Lung (tissue), 12 donors: ENCODE results near the gene MAP2K5. TPM values are rescaled to one million over a fixed set of nuclear protein-coding genes. Genes with fewer than 3 reads are reported as not detected.
"Not testable (repeated sequence)": the region's sequence is repeated elsewhere in the genome, so short reads cannot be mapped to it uniquely, and the experiment has no call there.

Source experiments
- ATAC-seq: fragments of 200-7000 bp; cut with Tn5 transposase; one replicate; pipeline ENCODE4 v1.9.1; 2020; ENCODE audit warnings: moderate number of reproducible peaks; ENCODE audit not compliant: insufficient read depth, low FRiP score
- DNase-seq, 3 donors: peaks; one replicate each; pipeline ENCODE4 v3.0.0-alpha.2; 2013 to 2017
- H3K27ac ChIP-seq, 2 donors: one replicate each; pipeline ENCODE4 v1.5.1; 2013; ENCODE audit warnings: mild to moderate bottlenecking in 2 of 2, moderate library complexity in 2 of 2, control low read depth in 1 of 2, inconsistent platforms in 1 of 2, low read depth in 1 of 2, low read length in 1 of 2
- H3K27me3 ChIP-seq, 3 donors: one replicate each; pipeline ENCODE4 v1.5.1; 2013; ENCODE audit warnings: low read length in 2 of 3; ENCODE audit not compliant: control insufficient read depth in 3 of 3, insufficient read depth in 3 of 3
- H3K36me3 ChIP-seq, 4 donors: one replicate each; pipeline ENCODE4 v1.5.1; 2013; ENCODE audit warnings: low read length in 4 of 4, mild to moderate bottlenecking in 1 of 4, moderate library complexity in 1 of 4; ENCODE audit not compliant: control insufficient read depth in 4 of 4, insufficient read depth in 4 of 4
- H3K4me1 ChIP-seq, 5 donors: one replicate each; pipeline ENCODE4 v1.5.1; 2013; ENCODE audit warnings: low read length in 5 of 5, mild to moderate bottlenecking in 2 of 5, moderate library complexity in 1 of 5; ENCODE audit not compliant: control insufficient read depth in 5 of 5, insufficient read depth in 5 of 5
- H3K4me3 ChIP-seq: one replicate; pipeline ENCODE4 v1.5.1; 2013; ENCODE audit warnings: mild to moderate bottlenecking, control low read depth, moderate library complexity
- H3K9ac ChIP-seq, 2 donors: one replicate each; pipeline ENCODE4 v1.5.1; 2013; ENCODE audit warnings: low read length in 2 of 2, control low read depth in 1 of 2; ENCODE audit not compliant: insufficient read depth in 1 of 2
- H3K9me3 ChIP-seq, 4 donors: one replicate each; pipeline ENCODE4 v1.5.1; 2013; ENCODE audit warnings: low read length in 3 of 4, mild to moderate bottlenecking in 1 of 4, moderate library complexity in 1 of 4; ENCODE audit not compliant: control insufficient read depth in 4 of 4, insufficient read depth in 3 of 4
- CTCF ChIP-seq: IDR thresholded peaks from 2 replicates; pipeline ENCODE4 v1.5.1; 2012; ENCODE audit warnings: mild to moderate bottlenecking; ENCODE audit errors: control extremely low read depth, extremely low read depth
- WGBS, 2 donors: extraction: QIAGEN DNeasy Blood & Tissue Kit; methylation state at CpG; one replicate each; pipeline ENCODE4 v1.1.7; 2013; 5-methylcytosine and 5-hydroxymethylcytosine counted together
- polyA plus RNA-seq, 2 donors: library from polyadenylated mRNA; stranded (reverse); fragments of 200-250 nt; gene quantifications; one replicate each; pipeline ENCODE4 v1.2.1, GENCODE V29; 2013
- total RNA-seq, 2 donors: library from RNA; depleted of rRNA in 1 of 2; stranded (reverse); fragments of >200 nt in 1 of 2; gene quantifications; one replicate each; pipeline ENCODE4 v1.2.1, GENCODE V29; 2014 to 2021
- donor health status: control.
- donor health status: control.
- donor health status: Bipolar disorder and iron deficiency.
- donor health status: healthy.
- donor health status: DM: yes; HTN: yes; CAD: no.

The MAP2K5 gene
- total and polyA plus RNA-seq, 4 donors, result 6.3 to 19.1 (median 12.4) TPM

GRCh38 chr15:67611370-67612369 lies 69.2 kb downstream of the MAP2K5 start:
- no peaks in the 10 kb centered on the region for H3K27me3 ChIP-seq
- DNase-seq (peak; percentile 51 to 97 (median 95)), ATAC-seq (no peak)
- peaks cover 0 to 15% (median 6%) of the 10 kb centered on the region in 5 donors for H3K4me1 ChIP-seq
- peaks cover 0 to 2% (median 0%) of the 10 kb centered on the region in 4 donors for H3K36me3 ChIP-seq
- no peaks in the 10 kb centered on the region for H3K9me3 ChIP-seq
- no peak overlapping the region for H3K9ac ChIP-seq
- no peak overlapping the region for H3K4me3 ChIP-seq
- 76 to 81% methylated on average over 6 of the region's 6 CpGs for WGBS, 2 donors
- TF ChIP-seq CTCF, result no peak
- H3K27ac ChIP-seq, result no peak overlapping the region

GRCh38 chr15:67613211-67613610 lies 70.7 kb downstream of the MAP2K5 start:
- H3K9me3 ChIP-seq, result no peaks in the 10 kb centered on the region
- H3K27me3 ChIP-seq, result no peaks in the 10 kb centered on the region
- TF ChIP-seq CTCF, result no peak
- peaks cover 0 to 18% (median 6%) of the 10 kb centered on the region in 5 donors for H3K4me1 ChIP-seq
- H3K9ac ChIP-seq, result no peak overlapping the region
- ATAC-seq (no peak), DNase-seq (no peak)
- H3K4me3 ChIP-seq, result no peak overlapping the region
- 86 to 87% methylated on average over 1 of the region's 1 CpG for WGBS, 2 donors
- no peak overlapping the region for H3K27ac ChIP-seq
- peaks cover 0 to 1% (median under 1%) of the 10 kb centered on the region in 4 donors for H3K36me3 ChIP-seq

- no peak for DNase-seq
Measured at GRCh38 chr15:67613708-67614107, 71.2 kb downstream of the MAP2K5 start.

GRCh38 chr15:67615131-67615534 lies 72.6 kb downstream of the MAP2K5 start:
- WGBS, 2 donors, result 68 to 75% methylated on average over 6 of the region's 6 CpGs
- ATAC-seq, H3K9me3 ChIP-seq, H3K27me3 ChIP-seq, H3K4me3 ChIP-seq, H3K9ac ChIP-seq, H3K27ac ChIP-seq, H3K36me3 ChIP-seq: not testable (repeated sequence)
- peaks cover 0 to 20% (median 6%) of the 10 kb centered on the region in 5 donors for H3K4me1 ChIP-seq
- peak in 2 of 3 donors; percentile 67 to 68 for DNase-seq

More at GRCh38 chr15:67613708-67614107, 71.2 kb downstream of the MAP2K5 start:
- Histone ChIP-seq H3K36me3 (peaks cover 0 to 2% (median 0%) of the 10 kb centered on the region in 4 donors), H3K9me3 (no peaks in the 10 kb centered on the region), H3K9ac (no peak overlapping the region), H3K27me3 (no peaks in the 10 kb centered on the region), H3K4me3 (no peak overlapping the region), H3K4me1 (peaks cover 0 to 20% (median 6%) of the 10 kb centered on the region in 5 donors), H3K27ac (no peak overlapping the region)
- ATAC-seq, result no peak
- WGBS, 2 donors, result 94 to 96% methylated on average over 3 of the region's 3 CpGs
- no peak for TF ChIP-seq CTCF
